KG1 (cell line): ENCODE results near the gene VPS13D.
"Not testable (repeated sequence)": the region's sequence is repeated elsewhere in the genome, so short reads cannot be mapped to it uniquely, and the experiment has no call there.

ENCODE experiments used
- DNase-seq: peaks from one replicate; lab custom pipeline; 2025; lab: John Stamatoyannopoulos, UW

VPS13D gene

GRCh38 chr1:12450090-12450755 is 220.4 kb downstream of the VPS13D start:
- DNase-seq, result no peak

GRCh38 chr1:12450756-12451559 is 221.1 kb downstream of the VPS13D start:
- DNase-seq, result no peak

GRCh38 chr1:12451560-12451900 is 221.7 kb downstream of the VPS13D start:
- no peak for DNase-seq

GRCh38 chr1:12452262-12452661 is 222.4 kb downstream of the VPS13D start:
- DNase-seq, result no peak

GRCh38 chr1:12453400-12454343 is 223.8 kb downstream of the VPS13D start:
- DNase-seq, result no peak

- no peak for DNase-seq
Observed at GRCh38 chr1:12454406-12455391, 224.9 kb downstream of the VPS13D start.

GRCh38 chr1:12456081-12456480 is 226.3 kb downstream of the VPS13D start:
- DNase-seq, result not testable (repeated sequence)

- DNase-seq, result no peak
Observed at GRCh38 chr1:12456979-12457378, 227.1 kb downstream of the VPS13D start.

- no peak for DNase-seq
Observed at GRCh38 chr1:12457771-12458170, 227.9 kb downstream of the VPS13D start.

- DNase-seq, result no peak
Observed at GRCh38 chr1:12458571-12458970, 228.7 kb downstream of the VPS13D start.

- DNase-seq, result no peak
Observed at GRCh38 chr1:12460121-12460520, 230.3 kb downstream of the VPS13D start.

- DNase-seq, result no peak
Observed at GRCh38 chr1:12460911-12461621, 231.2 kb downstream of the VPS13D start.

GRCh38 chr1:12461754-12462153 is 231.9 kb downstream of the VPS13D start:
- DNase-seq, result no peak

- no peak for DNase-seq
Observed at GRCh38 chr1:12462586-12462985, 232.8 kb downstream of the VPS13D start.

- DNase-seq, result no peak
Observed at GRCh38 chr1:12464045-12464461, 234.2 kb downstream of the VPS13D start.

- no peak for DNase-seq
Observed at GRCh38 chr1:12464598-12465056, 234.8 kb downstream of the VPS13D start.

GRCh38 chr1:12465126-12465525 is 235.3 kb downstream of the VPS13D start:
- no peak for DNase-seq

- DNase-seq, result no peak
Observed at GRCh38 chr1:12466816-12467215, 237.0 kb downstream of the VPS13D start.

GRCh38 chr1:12467570-12468286 is 237.9 kb downstream of the VPS13D start:
- no peak for DNase-seq

GRCh38 chr1:12468323-12468722 is 238.5 kb downstream of the VPS13D start:
- DNase-seq, result no peak
